ENCODE measurements around the gene ZNF326. TPM values are rescaled to one million over a fixed set of nuclear protein-coding genes. Genes with fewer than 3 reads are reported as not detected.
"Not testable (repeated sequence)": the region's sequence is repeated elsewhere in the genome, so short reads cannot be mapped to it uniquely, and the experiment has no call there.

Gene ZNF326
- polyA plus RNA-seq, 4 donors, result 57.0 to 74.1 (median 65.5) TPM

DNA sequence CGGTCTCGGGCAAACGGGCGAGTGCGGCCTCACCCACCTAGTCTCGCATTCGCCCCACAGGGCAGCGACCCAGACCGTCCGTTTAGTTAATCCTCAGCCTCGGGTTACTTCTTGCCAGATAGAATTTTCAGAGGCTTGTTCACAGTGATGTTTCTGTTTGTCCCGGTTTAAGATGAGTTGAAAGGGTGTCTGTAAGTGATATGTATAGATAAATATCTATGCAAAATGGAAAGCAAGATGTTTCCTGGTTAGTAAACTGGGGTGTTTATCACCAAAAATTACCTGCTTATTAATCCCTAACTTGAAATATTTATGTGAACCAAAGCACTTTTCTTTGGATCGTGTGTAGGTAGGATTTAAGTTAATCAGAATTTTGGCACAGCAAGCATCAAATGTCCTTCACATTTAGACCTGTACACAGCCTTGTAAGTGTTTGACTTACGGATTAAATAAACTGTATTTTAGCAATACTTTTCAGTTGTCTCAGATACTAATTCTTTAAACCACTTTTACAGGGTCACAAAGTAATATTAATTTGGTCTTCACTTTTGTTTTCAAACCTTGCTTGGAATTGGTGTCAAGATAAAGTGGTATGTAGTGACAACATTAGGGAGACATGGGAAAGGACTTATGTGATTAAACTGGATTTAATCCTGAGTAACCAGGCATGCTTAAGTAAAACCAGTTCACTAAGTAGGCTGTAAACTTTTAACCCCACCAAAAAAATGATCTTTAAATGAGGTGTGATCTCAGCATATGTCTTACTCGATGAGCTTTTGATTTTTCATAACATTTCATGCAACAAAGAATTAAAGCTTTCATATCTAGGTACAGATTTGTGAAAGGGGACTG lies 914 bp downstream of the ZNF326 start:
- DNase-seq (ENCODE audit: low read depth in 4 of 4, low spot score in 3 of 4), result peak in 1 of 4 donors; percentile 49

DNA sequence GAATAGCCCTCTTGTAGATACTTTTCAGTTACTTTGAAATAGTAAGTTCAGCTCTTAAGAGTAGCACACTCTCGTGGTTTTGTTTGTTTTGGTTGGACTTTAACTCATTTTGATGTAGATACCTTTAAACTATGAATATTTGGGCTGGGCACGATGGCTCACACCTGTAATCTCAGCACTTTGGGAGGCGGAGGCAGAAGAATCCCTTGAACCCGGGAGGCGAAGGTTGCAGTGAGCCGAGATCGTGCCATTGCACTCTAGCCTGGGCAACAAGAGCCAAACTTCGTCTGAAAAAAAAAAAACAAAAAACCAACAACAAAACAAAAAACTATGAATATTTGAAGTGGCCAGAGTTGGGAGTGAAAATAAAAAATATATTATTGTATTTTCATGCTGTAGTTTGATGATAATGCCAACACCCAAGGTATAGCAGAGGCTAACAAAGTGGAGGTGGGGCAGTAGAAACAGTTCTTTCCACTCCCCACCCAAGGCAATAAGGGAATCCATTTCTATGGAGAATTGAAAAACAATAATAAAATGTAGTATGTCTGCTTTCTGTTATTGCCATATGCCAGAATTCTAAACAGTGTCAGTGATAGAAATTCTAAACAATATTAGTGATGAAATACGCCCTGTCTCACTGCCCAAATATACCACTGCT lies 1.7 kb downstream of the ZNF326 start:
- DNase-seq (ENCODE audit: low read depth in 4 of 4, low spot score in 3 of 4), result no peak

DNA sequence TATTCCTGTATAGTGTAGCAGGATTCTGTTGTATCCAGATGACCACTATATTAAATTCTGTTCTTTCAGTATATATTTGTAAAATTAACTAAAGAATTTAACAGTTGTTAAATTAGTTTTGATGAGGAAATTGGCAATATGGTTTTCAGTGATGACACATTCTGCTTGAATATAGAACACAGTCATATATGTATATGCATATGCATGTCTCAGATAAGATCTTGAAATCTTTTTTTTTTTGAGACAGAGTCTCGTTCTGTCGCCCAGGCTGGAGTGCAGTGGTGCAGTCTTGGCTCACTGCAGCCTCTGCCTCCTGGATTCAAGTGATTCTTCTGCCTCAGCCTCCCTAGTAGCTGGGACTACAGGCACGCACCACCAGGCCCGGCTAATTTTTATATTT lies 2.2 kb downstream of the ZNF326 start:
- not testable (repeated sequence) for DNase-seq (ENCODE audit: low read depth in 4 of 4, low spot score in 3 of 4)

DNA sequence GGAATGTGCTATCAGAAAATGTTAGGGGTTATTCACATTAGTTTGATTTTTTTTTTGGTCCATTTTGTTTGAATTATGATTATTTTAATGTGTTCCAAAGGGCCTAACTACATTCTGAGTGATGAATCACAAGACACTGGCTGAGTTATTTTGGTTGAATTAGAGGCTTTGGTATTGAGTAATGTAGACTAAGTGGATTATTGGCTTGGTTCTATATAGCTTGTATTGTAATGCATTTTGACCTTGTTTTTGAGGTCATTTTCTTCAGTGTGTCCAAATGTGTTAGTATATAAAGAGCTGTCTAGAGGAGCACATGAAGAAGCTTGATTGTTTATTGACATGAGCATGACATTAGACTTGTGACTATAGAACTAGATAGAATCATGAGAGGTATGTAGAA lies 3.4 kb downstream of the ZNF326 start:
- no peak for DNase-seq (ENCODE audit: low read depth in 4 of 4, low spot score in 3 of 4)

DNA sequence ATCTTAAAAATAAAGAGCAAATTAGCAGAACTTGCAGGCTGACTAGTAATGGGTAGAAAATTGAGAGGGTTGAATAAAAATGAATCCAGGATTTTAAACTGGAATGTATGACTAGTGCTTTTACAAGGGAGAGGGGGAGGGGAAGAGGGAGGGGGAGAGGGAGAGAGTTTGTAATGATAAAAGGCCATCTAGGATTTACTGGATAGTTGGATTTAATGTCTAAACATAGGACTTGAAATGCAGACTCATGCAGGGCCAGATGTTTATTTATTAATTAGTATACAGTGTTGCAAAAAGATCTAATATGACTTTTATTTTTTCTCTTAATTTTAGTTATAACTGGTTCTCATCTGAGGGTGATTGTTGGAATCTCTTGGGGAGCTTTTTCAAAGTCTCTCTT lies 4.3 kb downstream of the ZNF326 start:
- DNase-seq (ENCODE audit: low read depth in 4 of 4, low spot score in 3 of 4), result no peak

DNA sequence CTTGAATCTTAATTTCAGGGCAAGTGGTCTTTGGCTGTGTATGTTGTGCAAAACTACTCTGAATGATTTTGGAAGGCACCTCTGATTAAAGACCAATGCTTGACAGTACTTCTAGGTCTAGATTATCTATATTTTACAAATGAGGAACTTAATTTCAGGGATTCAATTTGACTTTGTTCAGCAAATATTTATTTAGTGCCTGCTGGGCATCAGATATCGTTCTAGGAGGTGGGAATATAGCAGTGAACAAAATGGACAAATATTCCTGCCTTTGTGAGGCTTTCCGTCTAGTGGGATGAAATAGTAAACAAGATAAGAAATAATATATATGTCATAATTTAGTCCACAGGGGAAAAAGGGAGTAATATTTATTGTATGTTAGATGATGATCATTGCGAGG lies 4.7 kb downstream of the ZNF326 start:
- no peak for DNase-seq (ENCODE audit: low read depth in 4 of 4, low spot score in 3 of 4)

DNA sequence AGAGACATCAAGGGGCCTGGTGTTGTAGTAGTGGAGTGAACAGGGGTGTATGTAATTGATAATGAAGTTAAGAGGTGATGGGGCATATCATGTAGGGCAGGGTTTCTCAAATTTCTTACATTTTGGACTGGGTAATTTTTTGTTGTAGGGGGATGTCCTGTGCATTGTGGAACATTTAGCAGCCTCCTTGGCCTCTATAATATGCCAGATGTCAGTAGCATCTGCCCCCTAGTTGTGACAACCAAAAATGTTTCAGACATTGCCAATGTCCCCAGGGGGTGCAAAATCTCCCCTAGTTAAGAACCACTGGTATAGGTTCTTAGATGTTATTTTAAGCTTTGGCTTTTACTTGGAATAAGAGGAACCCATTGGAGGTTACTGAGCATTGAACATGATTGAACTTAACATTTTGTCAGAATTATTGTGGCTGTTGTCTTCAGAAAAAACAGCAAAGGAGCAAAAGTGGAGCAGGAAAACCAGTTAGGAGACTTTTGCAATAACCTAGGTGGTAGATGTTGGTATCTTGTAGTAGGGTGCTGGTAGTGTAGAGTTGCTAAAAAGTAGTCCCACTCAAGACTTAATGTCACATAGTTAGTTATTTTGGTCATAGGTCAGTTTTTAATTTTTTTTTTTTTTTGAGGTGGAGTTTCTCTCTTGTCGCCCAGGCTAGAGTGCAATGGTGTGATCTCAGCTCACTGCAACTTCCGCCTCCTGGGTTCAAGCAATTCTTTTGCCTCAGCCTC lies 6.2 kb downstream of the ZNF326 start:
- no peak for DNase-seq (ENCODE audit: low read depth in 4 of 4, low spot score in 3 of 4)

DNA sequence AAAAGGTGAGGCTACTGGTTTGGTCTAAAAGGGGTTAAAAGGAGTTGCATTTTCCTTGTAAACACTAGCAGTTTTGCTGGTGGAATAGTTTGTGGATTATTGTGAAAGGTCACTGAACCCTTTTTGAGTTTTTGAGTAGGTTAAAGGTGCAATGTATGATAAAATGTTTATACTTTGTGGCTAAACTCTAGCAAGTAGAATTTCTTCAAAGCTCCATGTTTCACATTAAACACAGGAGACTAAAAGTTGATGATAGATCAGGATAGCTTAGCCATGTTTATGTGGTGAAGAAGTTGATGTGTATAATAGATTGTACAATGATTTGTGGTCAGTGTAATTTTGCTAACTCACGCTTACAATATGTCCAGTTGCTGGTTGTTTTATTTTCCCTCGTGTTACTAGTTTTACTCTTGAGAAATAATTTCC lies 13.1 kb downstream of the ZNF326 start:
- no peak for DNase-seq (ENCODE audit: low read depth in 4 of 4, low spot score in 3 of 4)

DNA sequence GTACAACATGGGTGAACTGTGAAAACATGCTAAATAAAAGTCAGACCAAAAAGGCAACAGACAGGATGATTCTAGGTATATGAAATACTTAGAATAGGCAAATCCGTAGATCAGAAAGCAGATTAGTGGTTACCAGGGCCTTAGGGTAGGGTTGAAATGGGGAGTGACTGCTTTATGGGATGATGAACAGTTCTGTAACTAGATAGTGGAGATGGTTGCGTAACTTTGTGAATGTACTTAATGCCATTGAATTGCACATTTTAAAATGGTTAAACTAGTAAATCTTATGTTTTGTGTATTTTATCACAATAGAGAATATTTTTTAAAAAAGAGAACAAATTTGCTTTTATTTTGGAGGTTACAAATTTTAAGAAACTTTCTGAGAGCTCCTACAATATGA lies 17.4 kb downstream of the ZNF326 start:
- DNase-seq (ENCODE audit: low read depth in 4 of 4, low spot score in 3 of 4), result no peak

DNA sequence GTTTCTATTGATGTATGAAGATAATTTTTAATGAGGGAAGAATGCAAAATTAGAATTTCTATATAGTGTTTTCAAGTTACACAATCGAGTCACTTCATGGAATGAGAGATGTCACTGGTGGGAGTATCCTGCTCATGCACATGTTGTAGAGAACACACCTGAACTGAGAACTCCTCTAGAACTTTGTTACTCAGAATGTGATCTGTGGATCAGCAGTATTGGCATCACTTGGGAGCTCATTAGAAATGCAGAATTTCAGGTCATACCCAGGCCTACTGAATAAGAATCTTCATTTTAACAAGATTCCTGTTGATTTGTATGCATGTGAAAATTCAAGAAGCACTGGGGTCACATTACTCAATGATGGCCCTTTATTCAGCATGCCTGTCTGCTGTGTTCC lies 28.8 kb downstream of the ZNF326 start:
- no peak for DNase-seq (ENCODE audit: low read depth in 4 of 4, low spot score in 3 of 4)

DNA sequence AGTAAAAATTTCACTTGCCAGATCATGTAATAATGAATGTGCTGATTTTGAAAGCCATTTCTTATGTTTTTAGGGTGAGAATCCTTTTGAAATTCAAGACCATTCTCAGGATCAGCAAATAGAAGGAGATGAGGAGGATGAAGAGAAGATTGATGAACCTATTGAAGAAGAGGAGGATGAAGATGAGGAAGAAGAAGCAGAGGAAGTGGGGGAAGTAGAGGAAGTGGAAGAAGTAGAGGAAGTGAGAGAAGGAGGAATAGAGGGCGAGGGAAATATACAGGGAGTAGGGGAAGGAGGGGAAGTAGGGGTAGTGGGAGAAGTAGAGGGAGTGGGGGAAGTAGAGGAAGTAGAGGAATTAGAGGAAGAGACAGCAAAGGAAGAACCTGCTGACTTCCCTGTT lies 32.4 kb downstream of the ZNF326 start:
- DNase-seq (ENCODE audit: low read depth in 4 of 4, low spot score in 3 of 4), result no peak

DNA sequence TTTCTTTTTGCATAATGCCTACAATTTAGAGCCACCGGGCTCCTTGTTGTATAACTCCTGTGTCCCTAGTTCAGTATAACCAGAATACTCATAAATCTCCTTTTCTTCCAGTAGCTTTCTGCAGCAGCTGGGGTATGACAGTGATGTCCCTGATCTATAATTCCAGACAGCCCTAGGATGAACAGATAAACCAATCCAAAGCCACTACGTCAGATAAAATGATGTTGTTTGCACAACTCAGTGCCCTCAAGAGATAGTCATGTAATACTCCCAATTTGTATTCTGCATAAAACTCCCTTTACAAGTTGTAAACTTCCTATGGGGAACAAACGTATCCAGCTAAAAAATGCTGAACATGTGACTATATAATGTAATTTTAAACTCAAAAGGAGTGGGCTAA lies 44.7 kb downstream of the ZNF326 start:
- no peak for DNase-seq (ENCODE audit: low read depth in 4 of 4, low spot score in 3 of 4)

DNA sequence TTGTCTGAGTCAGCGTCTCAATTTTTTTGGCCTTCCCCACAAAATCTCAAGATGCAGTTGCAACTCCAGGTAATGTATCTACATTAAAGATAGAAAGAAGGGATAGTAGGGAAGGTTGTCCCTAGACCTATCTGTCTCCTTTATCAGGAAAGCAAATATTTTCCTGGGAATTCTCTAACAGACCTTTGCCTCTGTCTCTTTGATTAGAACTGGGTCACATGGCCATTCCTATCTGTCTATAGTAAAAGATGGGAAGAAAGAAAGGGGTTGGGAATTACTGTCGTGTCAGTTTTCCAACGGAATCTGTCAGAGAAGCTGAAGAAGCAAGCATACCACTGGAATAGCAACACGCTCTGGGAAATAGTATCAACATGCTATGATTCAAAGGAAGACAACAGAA lies 48.7 kb downstream of the ZNF326 start:
- no peak for DNase-seq (ENCODE audit: low read depth in 4 of 4, low spot score in 3 of 4)

DNA sequence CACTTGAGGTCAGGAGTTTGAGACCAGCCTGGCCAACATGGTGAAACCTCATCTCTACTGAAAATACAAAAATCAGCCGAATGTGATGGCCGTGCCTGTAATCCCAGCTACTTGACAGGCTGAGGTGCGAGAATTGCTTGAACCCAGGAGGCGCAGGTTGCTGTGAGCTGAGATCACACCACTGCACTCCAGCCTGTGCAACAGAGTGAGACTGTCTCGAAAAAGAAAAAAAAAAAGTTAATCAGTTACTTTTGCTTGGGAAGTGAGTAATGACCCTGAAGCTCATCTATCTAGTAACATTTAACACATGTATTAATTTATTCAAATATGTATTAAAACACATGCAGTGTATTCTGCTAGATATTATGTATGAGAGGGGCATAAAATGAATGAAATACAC lies 49.4 kb downstream of the ZNF326 start:
- no peak for DNase-seq (ENCODE audit: low read depth in 4 of 4, low spot score in 3 of 4)

DNA sequence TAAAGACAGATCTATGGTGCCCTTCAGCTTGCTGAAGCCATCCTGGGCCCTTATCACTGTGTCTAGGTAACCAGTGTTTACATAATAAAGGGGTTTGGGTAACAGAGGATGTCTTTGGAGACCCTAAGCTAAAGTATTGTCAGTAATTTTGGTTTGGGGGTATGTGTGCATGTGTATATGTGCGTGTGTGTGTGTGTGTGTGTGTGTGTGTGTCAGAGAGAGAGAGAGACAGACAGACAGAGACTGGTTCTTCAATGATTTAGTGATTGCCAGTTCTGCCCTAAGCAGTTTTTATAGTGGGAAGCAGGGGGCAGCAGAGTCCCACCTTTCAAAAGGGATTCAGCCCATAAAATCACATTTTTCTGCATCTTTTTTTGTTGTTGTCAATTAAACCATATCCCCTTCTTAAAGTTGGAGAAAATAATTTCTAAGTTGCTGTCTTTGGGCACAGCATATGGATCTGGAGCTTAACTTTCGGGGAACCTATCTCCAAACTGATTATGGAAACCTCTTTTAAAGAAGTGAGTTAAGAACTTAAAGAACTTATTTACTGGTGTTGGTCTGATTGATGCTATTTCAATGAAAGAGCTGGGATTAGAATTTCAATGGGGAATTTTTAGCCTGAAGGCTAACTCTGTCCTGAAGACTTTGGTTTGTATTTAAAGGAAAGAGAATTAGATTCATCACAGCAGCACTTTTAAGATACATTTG lies 51.1 kb downstream of the ZNF326 start:
- no peak for DNase-seq (ENCODE audit: low read depth in 4 of 4, low spot score in 3 of 4)

DNA sequence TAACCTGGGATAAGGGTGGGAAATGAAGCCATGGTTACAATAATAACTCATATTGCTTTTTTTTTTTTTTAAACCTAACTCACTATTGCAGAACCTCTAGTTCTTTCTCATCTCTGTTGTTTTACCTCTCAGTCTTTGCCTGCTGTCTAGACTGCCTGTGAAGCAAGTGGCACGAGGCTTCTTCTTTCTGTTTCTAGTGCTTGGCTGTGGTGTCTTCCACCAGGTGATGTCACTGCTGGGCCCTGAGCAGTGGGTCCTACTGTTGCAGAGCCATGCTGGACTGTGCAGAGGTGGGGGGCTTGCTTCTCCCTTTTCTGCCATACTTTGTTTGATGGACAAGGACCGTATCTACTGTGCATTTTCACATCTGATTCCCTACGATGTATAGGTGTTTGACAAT lies 51.7 kb downstream of the ZNF326 start:
- no peak for DNase-seq (ENCODE audit: low read depth in 4 of 4, low spot score in 3 of 4)

DNA sequence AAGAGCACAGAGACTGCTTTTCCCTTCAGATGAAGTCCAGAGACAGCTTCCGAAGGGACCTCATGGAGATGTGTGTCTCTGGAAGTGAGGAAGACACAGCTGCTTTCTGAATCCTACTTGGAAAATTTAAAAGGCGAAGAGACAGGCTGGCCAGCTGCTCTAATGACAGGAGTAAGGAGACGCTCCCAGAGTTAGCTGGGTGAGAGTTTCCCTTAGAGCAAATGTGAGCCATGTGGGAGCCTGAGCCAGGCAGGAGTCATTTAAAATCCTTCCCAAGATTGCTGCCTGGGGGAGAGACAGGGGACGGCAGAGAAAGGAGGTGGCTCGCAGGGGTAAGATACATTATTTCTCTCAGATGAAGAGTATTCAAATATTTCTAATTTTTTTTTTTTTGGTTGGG lies 53.1 kb downstream of the ZNF326 start:
- DNase-seq (ENCODE audit: low read depth in 4 of 4, low spot score in 3 of 4), result no peak

DNA sequence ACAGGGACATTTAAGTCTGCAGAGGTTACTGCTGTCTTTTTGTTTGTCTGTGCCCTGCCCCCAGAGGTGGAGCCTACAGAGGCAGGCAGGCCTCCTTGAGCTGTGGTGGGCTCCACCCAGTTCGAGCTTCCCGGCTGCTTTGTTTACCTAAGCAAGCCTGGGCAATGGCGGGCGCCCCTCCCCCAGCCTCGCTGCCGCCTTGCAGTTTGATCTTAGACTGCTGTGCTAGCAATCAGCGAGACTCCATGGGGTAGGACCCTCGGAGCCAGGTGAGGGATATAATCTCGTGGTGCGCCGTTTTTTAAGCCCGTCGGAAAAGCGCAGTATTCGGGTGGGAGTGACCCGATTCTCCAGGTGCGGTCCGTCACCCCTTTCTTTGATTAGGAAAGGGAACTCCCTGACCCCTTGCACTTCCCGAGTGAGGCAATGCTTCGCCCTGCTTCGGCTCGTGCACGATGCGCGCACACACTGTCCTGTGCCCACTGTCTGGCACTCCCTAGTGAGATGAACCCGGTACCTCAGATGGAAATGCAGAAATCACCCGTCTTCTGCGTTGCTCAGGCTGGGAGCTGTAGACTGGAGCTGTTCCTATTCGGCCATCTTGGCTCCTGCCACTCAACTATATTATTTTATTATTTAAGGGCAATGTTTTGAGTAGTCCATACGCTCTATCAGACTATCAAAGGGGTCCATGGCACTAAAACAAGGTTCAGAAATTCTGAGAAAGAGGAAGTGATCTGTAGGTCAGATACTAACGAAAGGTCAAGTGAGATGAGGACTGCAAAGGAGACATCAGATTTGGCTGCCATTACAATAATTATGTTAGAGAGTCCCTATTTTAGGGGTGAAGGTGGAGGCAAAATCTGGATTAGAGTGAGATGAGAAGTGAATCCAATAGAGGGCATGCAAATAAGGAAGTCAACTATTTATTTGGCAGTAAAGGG lies 68.1 kb downstream of the ZNF326 start:
- not testable (repeated sequence) for DNase-seq (ENCODE audit: low read depth in 4 of 4, low spot score in 3 of 4)

DNA sequence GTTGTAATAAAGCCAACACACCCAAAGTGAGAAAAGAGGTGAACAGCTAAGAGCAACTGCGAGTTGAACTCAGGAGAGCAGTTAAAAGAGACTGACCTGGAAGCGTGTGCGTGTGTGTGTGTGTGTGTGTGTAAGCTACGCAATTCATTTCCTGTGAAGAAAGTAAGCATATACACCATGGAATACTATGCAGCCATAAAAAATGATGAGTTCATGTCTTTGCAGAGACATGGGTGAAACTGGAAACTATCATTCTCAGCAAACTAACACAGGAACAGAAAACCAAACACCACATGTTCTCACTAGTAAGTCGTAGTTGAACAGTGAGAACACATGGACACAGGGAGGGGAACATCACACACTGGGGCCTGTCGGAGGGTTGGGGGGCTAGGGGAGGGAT lies 69.2 kb downstream of the ZNF326 start:
- not testable (repeated sequence) for DNase-seq (ENCODE audit: low read depth in 4 of 4, low spot score in 3 of 4)
